K562 (cell line): ENCODE results near the gene PXDC1. TPM values are rescaled to one million over a fixed set of nuclear protein-coding genes. Genes with fewer than 3 reads are reported as not detected.
A peak's percentile ranks its signal among the peaks of the same experiment; 100 is the strongest.

Experiments
- ATAC-seq: fragments of 200-7000 bp; cut with Tn5 transposase; 3 replicates; pipeline ENCODE4 v1.9.1; 2020; ENCODE audit warnings: moderate library complexity
- BruUV-seq: library from RNA; stranded (reverse); fragments of 400-500 nt; replicated peaks from 2 replicates; lab custom pipeline; 2021; lab: Mats Ljungman, UMichigan
- CTCF ChIA-PET: fragments of 300-600 bp; formaldehyde crosslinking; extraction: SDS; loops from one replicate; lab custom pipeline; 2021; ENCODE audit warnings: low intra/inter-chr PET ratio; lab: Yijun Ruan, JAX
- POLR2A ChIA-PET: fragments of 300-600, 350-650 bp; sonication (Branson Sonifier 250); formaldehyde crosslinking; extraction: SDS; loops from one replicate; lab custom pipeline; 2021; ENCODE audit warnings: antibody characterized with exemption, inconsistent platforms; lab: Yijun Ruan, JAX
- DNase-seq, 4 experiments: peaks; one replicate each; pipeline versions ENCODE4 v3.0.0 to v3.0.0-alpha.2; 2011 to 2018; ENCODE audit warnings: low spot score in 3 of 4, mixed read lengths in 3 of 4; ENCODE audit errors: extremely low read depth in 1 of 4
- FAIRE-seq: peaks from 2 replicates; lab custom pipeline; 2011; peaks lifted over from hg19 to GRCh38; lab: Jason Lieb, UNC
- H2AFZ ChIP-seq: 2 replicates; pipeline ENCODE4 v1.6.0; 2011; ENCODE audit warnings: low read depth, low read length, control low read depth, inconsistent platforms
- H3K27ac ChIP-seq: fragments of 200-600 bp; 3 replicates; pipeline ENCODE4 v1.8.0; 2011; ENCODE audit warnings: low read depth, mild to moderate bottlenecking, control low read depth, inconsistent platforms, low read length, moderate library complexity, mixed read lengths; ENCODE audit errors: extremely low read depth
- H3K27me3 ChIP-seq, 2 experiments: fragments of 300-600 bp in 1 of 2; 2 replicates in 1 of 2; 3 replicates in 1 of 2; pipeline versions ENCODE4 v1.6.0 to v1.8.0; 2011; ENCODE audit warnings: inconsistent platforms in 2 of 2, low read length in 2 of 2, mild to moderate bottlenecking in 1 of 2, mixed read lengths in 1 of 2, moderate library complexity in 1 of 2; ENCODE audit not compliant: control insufficient read depth in 2 of 2, insufficient read depth in 2 of 2
- H3K36me3 ChIP-seq: fragments of 300-600 bp; 3 replicates; pipeline ENCODE4 v1.8.0; 2011; ENCODE audit warnings: mild to moderate bottlenecking, low read length, inconsistent platforms; ENCODE audit not compliant: control insufficient read depth, insufficient read depth
- H3K4me1 ChIP-seq, 2 experiments: fragments of 200-600 bp in 1 of 2; replicated peaks in 1 of 2; 2 replicates in 1 of 2; 3 replicates in 1 of 2; pipeline versions ENCODE4 v1.5.1 to v1.8.0; 2011; ENCODE audit warnings: inconsistent platforms in 2 of 2, low read length in 2 of 2, mild to moderate bottlenecking in 1 of 2, mixed read lengths in 1 of 2, moderate library complexity in 1 of 2; ENCODE audit not compliant: control insufficient read depth in 2 of 2, insufficient read depth in 2 of 2
- H3K4me2 ChIP-seq: 2 replicates; pipeline ENCODE4 v1.6.1; 2011; ENCODE audit warnings: low read length, control low read depth, inconsistent platforms, mixed read lengths; ENCODE audit not compliant: insufficient read depth
- H3K4me3 ChIP-seq: fragments of 200-600 bp; sonication (generic), shearing (Covaris generic); 2 replicates; pipeline ENCODE4 v1.5.1; 2016; ENCODE audit warnings: control low read depth, inconsistent platforms
- H3K79me2 ChIP-seq: fragments of 200-600 bp; 3 replicates; pipeline ENCODE4 v1.8.0; 2011; ENCODE audit warnings: low read length, inconsistent platforms; ENCODE audit not compliant: control insufficient read depth, insufficient read depth
- H3K9ac ChIP-seq, 2 experiments: 2 replicates each; pipeline versions ENCODE4 v1.6.0 to v1.6.1; 2011; ENCODE audit warnings: low read depth in 2 of 2, low read length in 2 of 2, control low read depth in 1 of 2, inconsistent platforms in 1 of 2, mild to moderate bottlenecking in 1 of 2, mixed read lengths in 1 of 2; ENCODE audit not compliant: insufficient read depth in 1 of 2
- H3K9me1 ChIP-seq: one replicate; pipeline ENCODE4 v1.6.0; 2011; ENCODE audit warnings: inconsistent platforms, mild to moderate bottlenecking, low read length, moderate library complexity; ENCODE audit not compliant: control insufficient read depth, insufficient read depth
- H3K9me3 ChIP-seq: replicated peaks from 2 replicates; pipeline ENCODE4 v1.5.1; 2011; ENCODE audit warnings: low read depth, low read length, inconsistent platforms; ENCODE audit not compliant: control insufficient read depth, insufficient read depth
- H4K20me1 ChIP-seq: replicated peaks from 2 replicates; pipeline ENCODE4 v1.6.1; 2011; ENCODE audit warnings: low read length, inconsistent platforms, mixed read lengths; ENCODE audit not compliant: control insufficient read depth, insufficient read depth
- EZH2 ChIP-seq: IDR thresholded peaks from 2 replicates; pipeline ENCODE4 v1.6.1; 2012; ENCODE audit warnings: low read depth, mild to moderate bottlenecking, inconsistent platforms, low read length, borderline replicate concordance
- NR2F6 ChIP-seq: fragments of 450-650 bp; formaldehyde crosslinking; IDR thresholded peaks from 2 replicates; pipeline ENCODE4 v1.4.0; 2020; ENCODE audit warnings: mild to moderate bottlenecking
- SIN3B ChIP-seq: fragments of 450-650 bp; IDR thresholded peaks from 2 replicates; pipeline ENCODE4 v1.6.1; 2017; ENCODE audit warnings: low read depth, mild to moderate bottlenecking, moderate library complexity
- STAT5A ChIP-seq: IDR thresholded peaks from 2 replicates; pipeline ENCODE4 v1.6.1; 2012; ENCODE audit warnings: low read length, inconsistent platforms, borderline replicate concordance
- TEAD2 ChIP-seq: fragments of 450-650 bp; IDR thresholded peaks from 2 replicates; pipeline ENCODE4 v1.6.1; 2016; ENCODE audit warnings: missing genetic modification characterization, control low read depth, missing compliant biosample characterization
- ZNF184 ChIP-seq: sonication (generic); formaldehyde crosslinking; IDR thresholded peaks from 2 replicates; pipeline ENCODE4 v1.5.0; 2020; ENCODE audit warnings: missing genetic modification reagents
- ZNF707 ChIP-seq: fragments of 250-450 bp; sonication (Bioruptor Pico); conservative IDR thresholded peaks from 2 replicates; pipeline ENCODE4 v1.8.0; 2022; ENCODE audit warnings: inconsistent platforms, mild to moderate bottlenecking, moderate library complexity
- WGBS: fragments of 100-300 bp; shearing (Covaris generic); methylation state at CpG from one replicate; pipeline ENCODE4 v1.1.6; 2016; ENCODE audit warnings: low coverage, mixed read lengths; ENCODE audit not compliant: insufficient coverage; ENCODE audit errors: missing lambda C conversion rate; 5-methylcytosine and 5-hydroxymethylcytosine counted together
- in situ Hi-C: fragments of 300-500 bp; cut with MboI; formaldehyde crosslinking; loops from 4 replicates; pipeline ENCODE4 v1.15.0; 2018; ENCODE audit warnings: inconsistent platforms, mixed read lengths
- intact Hi-C: fragments of 100-400 bp; cut with micrococcal nuclease; formaldehyde crosslinking; loops from 2 replicates; pipeline ENCODE4 v1.14.2; 2022
- polyA plus RNA-seq, 8 experiments: library from polyadenylated mRNA; depleted of rRNA in 4 of 8; stranded (reverse) in 5 of 8; unstranded in 3 of 8; fragments of >200 nt; fragmentation: Nextera tagmentation in 2 of 8; fragmentation: Illumina TruSeq in 1 of 8; extraction: Ambion mirVana in 2 of 8; extraction: Trizol in 1 of 8; gene quantifications; 2 replicates each; pipeline versions ENCODE4 v1.2.1 to v1.2.3, GENCODE V29; 2011 to 2014; ENCODE audit warnings: inconsistent platforms in 1 of 8, missing spikeins in 1 of 8
- total RNA-seq, 7 experiments: library from RNA; depleted of rRNA in 6 of 7; stranded (reverse); fragments of >200 nt in 6 of 7; fragmentation: Illumina TruSeq in 2 of 7; extraction: Trizol in 2 of 7; gene quantifications; 2 replicates each; pipeline versions ENCODE4 v1.2.1 to v1.2.3, GENCODE V29; 2011 to 2021; ENCODE audit warnings: low replicate concordance in 1 of 7
- TF ChIP-seq, protein P1 (sequence below): fragments of 250-450 bp; sonication (Bioruptor Pico); IDR thresholded peaks from 2 replicates; pipeline ENCODE4 v1.4.0; 2020; ENCODE audit warnings: mild to moderate bottlenecking, moderate library complexity

The PXDC1 gene
- total and polyA plus RNA-seq, 9 of the 15 experiments (the other 6 are each of a cell fraction or from before 2014, with no cell fraction given): 0.09 to 0.33 (median 0.16) TPM; not detected in 5

DNA sequence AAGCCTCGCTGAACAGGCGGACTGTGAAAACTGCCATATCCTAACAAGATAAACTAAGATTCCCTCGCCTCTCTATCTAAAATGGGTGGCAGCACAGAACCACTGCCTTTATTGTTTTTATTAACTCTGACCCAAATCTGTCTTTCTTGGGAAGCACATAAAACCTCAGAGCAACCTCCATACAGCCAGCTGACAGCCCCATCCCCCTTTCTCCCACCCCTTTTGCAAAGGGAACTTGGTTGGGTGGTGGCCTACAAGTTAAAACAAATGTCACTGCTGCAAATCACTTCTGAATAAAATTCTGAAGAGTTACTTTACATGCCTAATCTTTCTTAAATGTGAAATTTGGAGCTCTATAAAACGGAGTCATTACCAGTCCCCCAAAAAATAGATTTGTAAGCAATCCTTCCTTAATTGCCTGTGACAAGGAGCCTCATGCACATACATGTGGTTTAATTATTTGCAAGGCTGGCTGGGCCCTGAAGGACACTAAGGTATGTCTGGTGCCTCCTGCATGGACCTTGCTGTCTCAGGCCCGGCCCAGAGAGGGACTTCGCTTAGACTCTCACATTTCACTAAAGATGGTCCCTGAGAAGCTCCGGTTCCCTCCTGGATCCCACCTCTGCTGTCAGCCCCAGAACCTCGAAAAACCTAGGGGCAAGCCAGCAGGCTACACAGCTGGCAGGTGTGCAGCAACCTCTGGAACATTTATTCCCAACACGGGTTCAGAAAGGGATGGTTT lies 21.7 kb downstream of the PXDC1 start (continued):
- TF ChIP-seq TEAD2 (tag): no peak
- TF ChIP-seq STAT5A: no peak
- TF ChIP-seq SIN3B: no peak
- TF ChIP-seq ZNF707 (CRISPR knock-in tag): no peak
- no peak for TF ChIP-seq NR2F6 (CRISPR knock-in tag)
- no peak for TF ChIP-seq ZNF184 (CRISPR knock-in tag)

DNA sequence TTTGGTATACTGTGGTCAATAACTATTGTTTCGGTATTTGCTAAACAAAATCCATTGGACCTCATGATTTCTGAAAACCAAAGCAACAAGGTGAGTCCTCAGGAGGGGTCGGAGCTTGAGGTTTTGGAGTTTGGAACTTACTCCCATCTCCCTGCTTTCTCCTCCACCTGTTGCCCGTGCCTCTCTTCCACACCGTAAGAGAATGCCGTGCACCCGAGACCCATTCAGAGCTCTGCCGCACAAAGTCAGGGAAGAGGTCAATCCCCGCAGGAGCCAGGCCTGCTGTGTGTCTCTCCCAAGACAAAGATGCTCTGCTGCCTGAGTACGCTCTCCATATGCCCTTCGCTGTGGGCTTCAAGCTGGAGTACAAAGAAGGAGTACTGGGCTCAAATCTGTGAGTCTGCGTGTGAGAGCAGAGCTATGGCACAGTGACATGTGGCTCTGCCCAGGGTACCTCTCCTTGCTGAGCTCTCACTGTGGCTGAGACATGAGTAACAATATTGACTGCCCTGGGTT lies 23.9 kb downstream of the PXDC1 start:
- H3K4me2 ChIP-seq: no peak overlapping the region
- H3K9me1 ChIP-seq: no peaks in the 10 kb centered on the region
- TF ChIP-seq, protein P1, sequence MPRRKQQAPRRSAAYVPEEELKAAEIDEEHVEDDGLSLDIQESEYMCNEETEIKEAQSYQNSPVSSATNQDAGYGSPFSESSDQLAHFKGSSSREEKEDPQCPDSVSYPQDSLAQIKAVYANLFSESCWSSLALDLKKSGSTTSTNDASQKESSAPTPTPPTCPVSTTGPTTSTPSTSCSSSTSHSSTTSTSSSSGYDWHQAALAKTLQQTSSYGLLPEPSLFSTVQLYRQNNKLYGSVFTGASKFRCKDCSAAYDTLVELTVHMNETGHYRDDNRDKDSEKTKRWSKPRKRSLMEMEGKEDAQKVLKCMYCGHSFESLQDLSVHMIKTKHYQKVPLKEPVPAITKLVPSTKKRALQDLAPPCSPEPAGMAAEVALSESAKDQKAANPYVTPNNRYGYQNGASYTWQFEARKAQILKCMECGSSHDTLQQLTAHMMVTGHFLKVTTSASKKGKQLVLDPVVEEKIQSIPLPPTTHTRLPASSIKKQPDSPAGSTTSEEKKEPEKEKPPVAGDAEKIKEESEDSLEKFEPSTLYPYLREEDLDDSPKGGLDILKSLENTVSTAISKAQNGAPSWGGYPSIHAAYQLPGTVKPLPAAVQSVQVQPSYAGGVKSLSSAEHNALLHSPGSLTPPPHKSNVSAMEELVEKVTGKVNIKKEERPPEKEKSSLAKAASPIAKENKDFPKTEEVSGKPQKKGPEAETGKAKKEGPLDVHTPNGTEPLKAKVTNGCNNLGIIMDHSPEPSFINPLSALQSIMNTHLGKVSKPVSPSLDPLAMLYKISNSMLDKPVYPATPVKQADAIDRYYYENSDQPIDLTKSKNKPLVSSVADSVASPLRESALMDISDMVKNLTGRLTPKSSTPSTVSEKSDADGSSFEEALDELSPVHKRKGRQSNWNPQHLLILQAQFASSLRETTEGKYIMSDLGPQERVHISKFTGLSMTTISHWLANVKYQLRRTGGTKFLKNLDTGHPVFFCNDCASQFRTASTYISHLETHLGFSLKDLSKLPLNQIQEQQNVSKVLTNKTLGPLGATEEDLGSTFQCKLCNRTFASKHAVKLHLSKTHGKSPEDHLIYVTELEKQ (CRISPR knock-in tag): no peak
- TF ChIP-seq EZH2: 0 out of 2 replicates have a peak, but pooled peaks have one; percentile 54
- CTCF ChIA-PET: interaction anchor here (0.7 kb wide), 1 partner anchor 296 kb away, joined by 3 read pairs; no protein-coding TSS in a partner anchor
- H3K79me2 ChIP-seq: no peaks in the 10 kb centered on the region
- 7% methylated on average over 11 of the region's 11 CpGs for WGBS
- H3K9ac ChIP-seq: no peak overlapping the region
- FAIRE-seq (no peak), ATAC-seq (no peak), DNase-seq (no peak)
- H3K27me3 ChIP-seq: peaks cover 60 to 90% of the 10 kb centered on the region in 2 experiments
- BruUV-seq: no TSS peak
- in situ Hi-C loops: no loop called here
- POLR2A ChIA-PET: interaction anchor here (0.6 to 0.7 kb wide), 2 partner anchors 26 to 192 kb away, joined by 3 read pairs; no protein-coding TSS in a partner anchor
- H2AFZ ChIP-seq: no peak overlapping the region
- no peaks in the 10 kb centered on the region for H3K9me3 ChIP-seq
- H3K36me3 ChIP-seq: no peaks in the 10 kb centered on the region
- no peak overlapping the region for H3K4me3 ChIP-seq
- H4K20me1 ChIP-seq: peaks cover 17% of the 10 kb centered on the region
- no peak overlapping the region for H3K27ac ChIP-seq
- peaks cover 0 to 29% of the 10 kb centered on the region in 2 experiments; a peak in 3 of 5 replicates for H3K4me1 ChIP-seq
- intact Hi-C loops: loop anchor here (5.0 to 10.0 kb wide), 2 partner anchors 100 to 993 kb away; no protein-coding TSS in a partner anchor
